ENCODE measurements around the gene MLH1.

DNA sequence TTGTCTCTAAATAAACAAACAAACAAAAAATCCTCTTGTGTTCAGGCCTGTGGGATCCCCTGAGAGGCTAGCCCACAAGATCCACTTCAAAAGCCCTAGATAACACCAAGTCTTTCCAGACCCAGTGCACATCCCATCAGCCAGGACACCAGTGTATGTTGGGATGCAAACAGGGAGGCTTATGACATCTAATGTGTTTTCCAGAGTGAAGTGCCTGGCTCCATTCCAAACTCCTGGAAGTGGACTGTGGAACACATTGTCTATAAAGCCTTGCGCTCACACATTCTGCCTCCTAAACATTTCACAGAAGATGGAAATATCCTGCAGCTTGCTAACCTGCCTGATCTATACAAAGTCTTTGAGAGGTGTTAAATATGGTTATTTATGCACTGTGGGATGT, 57.0 kb downstream of the MLH1 start:
- TF ChIP-seq, protein P1, sequence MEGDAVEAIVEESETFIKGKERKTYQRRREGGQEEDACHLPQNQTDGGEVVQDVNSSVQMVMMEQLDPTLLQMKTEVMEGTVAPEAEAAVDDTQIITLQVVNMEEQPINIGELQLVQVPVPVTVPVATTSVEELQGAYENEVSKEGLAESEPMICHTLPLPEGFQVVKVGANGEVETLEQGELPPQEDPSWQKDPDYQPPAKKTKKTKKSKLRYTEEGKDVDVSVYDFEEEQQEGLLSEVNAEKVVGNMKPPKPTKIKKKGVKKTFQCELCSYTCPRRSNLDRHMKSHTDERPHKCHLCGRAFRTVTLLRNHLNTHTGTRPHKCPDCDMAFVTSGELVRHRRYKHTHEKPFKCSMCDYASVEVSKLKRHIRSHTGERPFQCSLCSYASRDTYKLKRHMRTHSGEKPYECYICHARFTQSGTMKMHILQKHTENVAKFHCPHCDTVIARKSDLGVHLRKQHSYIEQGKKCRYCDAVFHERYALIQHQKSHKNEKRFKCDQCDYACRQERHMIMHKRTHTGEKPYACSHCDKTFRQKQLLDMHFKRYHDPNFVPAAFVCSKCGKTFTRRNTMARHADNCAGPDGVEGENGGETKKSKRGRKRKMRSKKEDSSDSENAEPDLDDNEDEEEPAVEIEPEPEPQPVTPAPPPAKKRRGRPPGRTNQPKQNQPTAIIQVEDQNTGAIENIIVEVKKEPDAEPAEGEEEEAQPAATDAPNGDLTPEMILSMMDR (IDR thresholded peaks at IDR 0.05) = no peak
- TF ChIP-seq POLR2A (IDR thresholded peaks at IDR 0.05) = no peak

All from heart left ventricle (tissue), 13 donors.